Measurements from ENCODE around the gene CTDP1.

The CTDP1 gene

DNA sequence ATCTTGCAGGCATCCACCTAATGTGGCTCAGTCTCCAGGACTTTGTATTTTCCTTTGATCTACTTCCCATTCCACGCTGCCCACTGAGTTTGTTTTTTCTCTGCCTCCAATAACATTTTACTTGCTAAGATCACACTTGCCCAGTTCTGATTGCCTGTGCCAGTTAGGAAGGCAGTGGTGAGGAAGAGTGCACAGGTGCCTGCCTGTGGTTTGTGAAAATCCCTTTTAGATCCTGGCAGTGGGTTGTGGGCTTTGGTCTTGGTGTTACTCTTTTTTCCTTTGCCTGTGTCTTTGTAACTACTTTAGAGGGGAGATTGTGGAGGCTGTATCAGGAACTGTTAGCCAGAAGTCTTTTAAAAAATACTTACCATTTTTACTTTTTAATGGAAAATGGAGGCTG, 81.3 kb downstream of the CTDP1 start:
- POLR2A ChIA-PET, result no interaction called here
- H3K9me3 ChIP-seq (ENCODE audit: control insufficient read depth, insufficient read depth, low read depth, low read length), result no peaks in the 10 kb centered on the region
- no peak overlapping the region for H3K4me3 ChIP-seq (ENCODE audit: low read depth, low read length)
- TF ChIP-seq ZFP3 (tag by site-specific recombination; IDR thresholded peaks at IDR 0.05; ENCODE audit: low read depth), result no peak
- H3K4me1 ChIP-seq (ENCODE audit: control insufficient read depth, insufficient read depth, low read length), result no peaks in the 10 kb centered on the region
- CTCF ChIA-PET, result no interaction called here
- no peak overlapping the region for H3K27ac ChIP-seq (ENCODE audit: extremely low read depth, low read depth, low read length)
- no peaks in the 10 kb centered on the region for H3K36me3 ChIP-seq (ENCODE audit: control insufficient read depth in 2 of 2, insufficient read depth in 1 of 2, low read length in 2 of 2)

DNA sequence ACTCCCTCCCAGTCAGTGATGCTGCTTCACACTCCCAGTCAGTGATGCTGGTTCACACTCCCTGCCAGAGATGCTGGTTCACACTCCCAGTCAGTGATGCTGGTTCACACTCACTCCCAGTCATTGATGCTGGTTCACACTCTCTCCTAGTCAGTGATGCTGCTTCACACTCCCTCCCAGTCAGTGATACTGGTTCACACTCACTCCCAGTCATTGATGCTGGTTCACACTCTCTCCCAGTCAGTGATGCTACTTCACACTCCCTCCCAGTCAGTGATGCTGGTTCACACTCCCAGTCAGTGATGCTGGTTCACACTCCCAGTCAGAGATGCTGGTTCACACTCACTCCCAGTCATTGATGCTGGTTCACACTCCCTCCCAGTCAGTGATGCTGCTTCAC, 83.8 kb downstream of the CTDP1 start:
- no peak for TF ChIP-seq ZNF555 (tag by site-specific recombination; conservative IDR thresholded peaks at IDR 0.05)
- TF ChIP-seq, protein P1, sequence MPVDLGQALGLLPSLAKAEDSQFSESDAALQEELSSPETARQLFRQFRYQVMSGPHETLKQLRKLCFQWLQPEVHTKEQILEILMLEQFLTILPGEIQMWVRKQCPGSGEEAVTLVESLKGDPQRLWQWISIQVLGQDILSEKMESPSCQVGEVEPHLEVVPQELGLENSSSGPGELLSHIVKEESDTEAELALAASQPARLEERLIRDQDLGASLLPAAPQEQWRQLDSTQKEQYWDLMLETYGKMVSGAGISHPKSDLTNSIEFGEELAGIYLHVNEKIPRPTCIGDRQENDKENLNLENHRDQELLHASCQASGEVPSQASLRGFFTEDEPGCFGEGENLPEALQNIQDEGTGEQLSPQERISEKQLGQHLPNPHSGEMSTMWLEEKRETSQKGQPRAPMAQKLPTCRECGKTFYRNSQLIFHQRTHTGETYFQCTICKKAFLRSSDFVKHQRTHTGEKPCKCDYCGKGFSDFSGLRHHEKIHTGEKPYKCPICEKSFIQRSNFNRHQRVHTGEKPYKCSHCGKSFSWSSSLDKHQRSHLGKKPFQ (tag by site-specific recombination; IDR thresholded peaks at IDR 0.05), result peak; percentile 98
- ChIA-PET POLR2A (no interaction called here), CTCF (interaction anchor here (0.5 kb wide), 1 partner anchor 107 kb away, joined by 4 read pairs; no protein-coding TSS in a partner anchor)
- no peak overlapping the region for H3K4me3 ChIP-seq (ENCODE audit: low read depth, low read length)
- H3K27ac ChIP-seq (ENCODE audit: extremely low read depth, low read depth, low read length), result no peak overlapping the region
- no peaks in the 10 kb centered on the region for H3K36me3 ChIP-seq (ENCODE audit: control insufficient read depth in 2 of 2, insufficient read depth in 1 of 2, low read length in 2 of 2)
- no peaks in the 10 kb centered on the region for H3K4me1 ChIP-seq (ENCODE audit: control insufficient read depth, insufficient read depth, low read length)
- H3K9me3 ChIP-seq (ENCODE audit: control insufficient read depth, insufficient read depth, low read depth, low read length), result no peaks in the 10 kb centered on the region; the same call in 1 of the 2 replicates

DNA sequence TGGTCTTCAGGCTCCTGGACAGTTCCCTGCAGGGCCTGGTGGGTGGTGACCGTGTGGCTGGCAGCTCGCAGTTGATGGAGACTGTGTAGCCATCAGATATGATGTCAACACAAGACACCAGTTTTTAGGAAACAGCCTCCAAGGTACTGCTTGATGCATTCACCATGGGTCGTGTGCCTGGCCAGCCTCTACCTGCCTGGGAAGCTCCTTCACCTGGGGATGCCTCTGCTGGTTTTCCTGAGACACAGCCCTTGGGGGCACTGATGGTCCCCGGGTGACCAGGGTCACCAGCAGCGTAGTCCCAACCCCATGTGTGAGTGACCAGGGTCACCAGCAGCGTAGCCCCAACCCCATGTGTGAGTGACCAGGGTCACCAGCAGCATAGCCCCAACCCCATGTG, 84.5 kb downstream of the CTDP1 start:
- H3K27ac ChIP-seq (ENCODE audit: extremely low read depth, low read depth, low read length), result no peak overlapping the region
- H3K9me3 ChIP-seq (ENCODE audit: control insufficient read depth, insufficient read depth, low read depth, low read length), result no peaks in the 10 kb centered on the region; the same call in 1 of the 2 replicates
- no peak overlapping the region for H3K4me3 ChIP-seq (ENCODE audit: low read depth, low read length)
- ChIA-PET CTCF (no interaction called here), POLR2A (no interaction called here)
- H3K4me1 ChIP-seq (ENCODE audit: control insufficient read depth, insufficient read depth, low read length), result no peaks in the 10 kb centered on the region
- TF ChIP-seq ZNF121 (tag by site-specific recombination; IDR thresholded peaks at IDR 0.05), result no peak
- TF ChIP-seq, protein P2, sequence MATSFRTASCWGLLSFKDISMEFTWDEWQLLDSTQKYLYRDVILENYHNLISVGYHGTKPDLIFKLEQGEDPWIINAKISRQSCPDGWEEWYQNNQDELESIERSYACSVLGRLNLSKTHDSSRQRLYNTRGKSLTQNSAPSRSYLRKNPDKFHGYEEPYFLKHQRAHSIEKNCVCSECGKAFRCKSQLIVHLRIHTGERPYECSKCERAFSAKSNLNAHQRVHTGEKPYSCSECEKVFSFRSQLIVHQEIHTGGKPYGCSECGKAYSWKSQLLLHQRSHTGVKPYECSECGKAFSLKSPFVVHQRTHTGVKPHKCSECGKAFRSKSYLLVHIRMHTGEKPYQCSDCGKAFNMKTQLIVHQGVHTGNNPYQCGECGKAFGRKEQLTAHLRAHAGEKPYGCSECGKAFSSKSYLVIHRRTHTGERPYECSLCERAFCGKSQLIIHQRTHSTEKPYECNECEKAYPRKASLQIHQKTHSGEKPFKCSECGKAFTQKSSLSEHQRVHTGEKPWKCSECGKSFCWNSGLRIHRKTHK (tag by site-specific recombination; IDR thresholded peaks at IDR 0.05), result no peak
- TF ChIP-seq ZNF791 (tag by site-specific recombination; IDR thresholded peaks at IDR 0.05), result no peak
- no peak for TF ChIP-seq ZNF157 (tag by site-specific recombination; IDR thresholded peaks at IDR 0.05)
- no peak for TF ChIP-seq ZNF2 (tag by site-specific recombination; IDR thresholded peaks at IDR 0.05)
- TF ChIP-seq ZNF561 (tag by site-specific recombination; IDR thresholded peaks at IDR 0.05; ENCODE audit: borderline replicate concordance), result no peak
- no peaks in the 10 kb centered on the region for H3K36me3 ChIP-seq (ENCODE audit: control insufficient read depth in 2 of 2, insufficient read depth in 1 of 2, low read length in 2 of 2)

DNA sequence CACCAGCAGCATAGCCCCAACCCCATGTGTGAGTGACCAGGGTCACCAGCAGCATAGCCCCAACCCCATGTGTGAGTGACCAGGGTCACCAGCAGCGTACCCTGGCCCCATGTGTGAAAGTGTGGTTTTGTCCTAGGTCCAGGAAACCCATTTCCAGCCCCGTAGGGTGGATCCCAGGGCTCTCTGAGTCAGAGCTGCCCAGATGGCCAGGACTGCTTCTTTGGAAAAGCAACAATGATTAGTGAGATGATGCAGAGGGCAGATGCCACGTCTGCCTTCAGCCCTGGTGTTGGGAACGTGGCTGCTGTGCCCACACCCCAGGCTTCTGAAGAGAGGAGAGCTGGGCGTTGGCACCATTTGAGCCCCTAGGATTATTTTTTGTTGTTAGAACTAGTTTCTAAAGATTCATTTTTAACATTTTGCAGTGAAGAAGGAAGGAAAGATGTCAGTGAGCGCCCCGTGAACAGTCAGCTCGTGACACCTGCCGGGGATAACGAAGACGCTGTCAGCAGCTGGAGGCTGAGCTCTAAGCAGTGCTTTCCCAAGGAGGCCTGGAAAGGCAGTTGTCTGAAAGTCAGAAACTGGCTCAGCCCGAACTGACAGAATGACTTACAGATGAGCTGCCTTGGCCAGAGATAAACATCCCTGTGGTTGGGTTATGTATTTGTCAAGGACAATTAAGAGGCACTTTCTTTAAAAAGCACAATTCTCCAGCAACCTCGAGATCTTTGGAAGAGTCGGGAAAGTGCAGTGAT, 86.1 kb downstream of the CTDP1 start:
- Histone ChIP-seq H3K27ac (ENCODE audit: extremely low read depth, low read depth, low read length) (no peak overlapping the region), H3K4me3 (ENCODE audit: low read depth, low read length) (no peak overlapping the region), H3K36me3 (ENCODE audit: control insufficient read depth in 2 of 2, insufficient read depth in 1 of 2, low read length in 2 of 2) (no peaks in the 10 kb centered on the region), H3K9me3 (ENCODE audit: control insufficient read depth, insufficient read depth, low read depth, low read length) (no peaks in the 10 kb centered on the region; the same call in 1 of the 2 replicates), H3K4me1 (ENCODE audit: control insufficient read depth, insufficient read depth, low read length) (no peaks in the 10 kb centered on the region)
- TF ChIP-seq ZNF747 (tag by site-specific recombination; IDR thresholded peaks at IDR 0.05) (no peak), MYNN (tag by site-specific recombination; IDR thresholded peaks at IDR 0.05; ENCODE audit: borderline replicate concordance) (no peak), ZNF302 (tag by site-specific recombination; IDR thresholded peaks at IDR 0.05; ENCODE audit: low read depth) (no peak), ZNF596 (tag by site-specific recombination; IDR thresholded peaks at IDR 0.05) (no peak), ZNF791 (tag by site-specific recombination; IDR thresholded peaks at IDR 0.05) (no peak), ZNF530 (tag by site-specific recombination; IDR thresholded peaks at IDR 0.05; ENCODE audit: low read depth) (no peak)
- TF ChIP-seq, protein P2 (tag by site-specific recombination; IDR thresholded peaks at IDR 0.05), result no peak
- TF ChIP-seq, protein P3, sequence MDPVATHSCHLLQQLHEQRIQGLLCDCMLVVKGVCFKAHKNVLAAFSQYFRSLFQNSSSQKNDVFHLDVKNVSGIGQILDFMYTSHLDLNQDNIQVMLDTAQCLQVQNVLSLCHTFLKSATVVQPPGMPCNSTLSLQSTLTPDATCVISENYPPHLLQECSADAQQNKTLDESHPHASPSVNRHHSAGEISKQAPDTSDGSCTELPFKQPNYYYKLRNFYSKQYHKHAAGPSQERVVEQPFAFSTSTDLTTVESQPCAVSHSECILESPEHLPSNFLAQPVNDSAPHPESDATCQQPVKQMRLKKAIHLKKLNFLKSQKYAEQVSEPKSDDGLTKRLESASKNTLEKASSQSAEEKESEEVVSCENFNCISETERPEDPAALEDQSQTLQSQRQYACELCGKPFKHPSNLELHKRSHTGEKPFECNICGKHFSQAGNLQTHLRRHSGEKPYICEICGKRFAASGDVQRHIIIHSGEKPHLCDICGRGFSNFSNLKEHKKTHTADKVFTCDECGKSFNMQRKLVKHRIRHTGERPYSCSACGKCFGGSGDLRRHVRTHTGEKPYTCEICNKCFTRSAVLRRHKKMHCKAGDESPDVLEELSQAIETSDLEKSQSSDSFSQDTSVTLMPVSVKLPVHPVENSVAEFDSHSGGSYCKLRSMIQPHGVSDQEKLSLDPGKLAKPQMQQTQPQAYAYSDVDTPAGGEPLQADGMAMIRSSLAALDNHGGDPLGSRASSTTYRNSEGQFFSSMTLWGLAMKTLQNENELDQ (tag by site-specific recombination; IDR thresholded peaks at IDR 0.05; ENCODE audit: low read depth), result no peak
- ChIA-PET POLR2A (no interaction called here), CTCF (no interaction called here)

Data from HEK293 (cell line).